Fibroblast of lung (primary cell): ENCODE measurements around the gene ST6GAL1. TPM values are rescaled to one million over a fixed set of nuclear protein-coding genes. Genes with fewer than 3 reads are reported as not detected.
"Not testable (repeated sequence)": the region's sequence is repeated elsewhere in the genome, so short reads cannot be mapped to it uniquely, and the experiment has no call there.

Experiments
- DNase-seq, 2 donors: peaks; one replicate each; pipeline versions ENCODE4 v3.0.0 to v3.0.0-alpha.2; 2010; ENCODE audit warnings: low read depth in 2 of 2
- H2AFZ ChIP-seq: 2 replicates; pipeline ENCODE4 v1.5.1; 2012; ENCODE audit warnings: low read length, control low read depth, inconsistent platforms
- H3K27ac ChIP-seq: 2 replicates; pipeline ENCODE4 v1.5.1; 2011; ENCODE audit warnings: low read length, control low read depth; ENCODE audit not compliant: insufficient read depth
- H3K27me3 ChIP-seq: 2 replicates; pipeline ENCODE4 v1.5.1; 2011; ENCODE audit warnings: mild to moderate bottlenecking, low read length; ENCODE audit not compliant: control insufficient read depth, insufficient read depth
- H3K36me3 ChIP-seq: 2 replicates; pipeline ENCODE4 v1.5.1; 2011; ENCODE audit warnings: low read length; ENCODE audit not compliant: control insufficient read depth, insufficient read depth
- H3K4me1 ChIP-seq: 2 replicates; pipeline ENCODE4 v1.5.1; 2011; ENCODE audit warnings: low read length; ENCODE audit not compliant: control insufficient read depth, insufficient read depth; ENCODE audit errors: extremely low read depth
- H3K4me2 ChIP-seq: 2 replicates; pipeline ENCODE4 v1.5.1; 2011; ENCODE audit warnings: low read length, control low read depth; ENCODE audit not compliant: insufficient read depth; ENCODE audit errors: extremely low read depth
- H3K4me3 ChIP-seq, 4 experiments: fragments of 200-600 bp in 1 of 4; sonication (generic) in 1 of 4; replicated peaks in 1 of 4; 2 replicates each; pipeline ENCODE4 v1.5.1; 2011 to 2016; ENCODE audit warnings: low read length in 4 of 4, low read depth in 3 of 4, mild to moderate bottlenecking in 3 of 4, control low read depth in 2 of 4, inconsistent platforms in 1 of 4, mixed read lengths in 1 of 4; ENCODE audit not compliant: insufficient read depth in 1 of 4; ENCODE audit errors: control extremely low read depth in 1 of 4
- H3K79me2 ChIP-seq: 2 replicates; pipeline ENCODE4 v1.5.1; 2012; ENCODE audit warnings: mild to moderate bottlenecking, low read length, inconsistent platforms; ENCODE audit not compliant: control insufficient read depth, insufficient read depth
- H3K9ac ChIP-seq: 2 replicates; pipeline ENCODE4 v1.5.1; 2011; ENCODE audit warnings: mild to moderate bottlenecking, low read length, control low read depth; ENCODE audit not compliant: insufficient read depth
- H3K9me3 ChIP-seq: 2 replicates; pipeline ENCODE4 v1.5.1; 2012; ENCODE audit warnings: low read depth, low read length; ENCODE audit not compliant: control insufficient read depth, insufficient read depth
- H4K20me1 ChIP-seq: 2 replicates; pipeline ENCODE4 v1.5.1; 2011; ENCODE audit warnings: low read length; ENCODE audit not compliant: control insufficient read depth, insufficient read depth; ENCODE audit errors: extremely low read depth
- EZH2 ChIP-seq: IDR thresholded peaks from 2 replicates; pipeline ENCODE4 v1.5.1; 2012; ENCODE audit warnings: low read length, control low read depth, mild to moderate bottlenecking; ENCODE audit errors: missing control alignments
- polyA plus RNA-seq, 2 donors: library from polyadenylated mRNA; depleted of rRNA in 1 of 2; stranded (reverse) in 1 of 2; unstranded in 1 of 2; fragments of >200 nt; gene quantifications; 2 replicates each; pipeline ENCODE4 v1.2.1, GENCODE V29; 2011 to 2012; ENCODE audit warnings: missing spikeins in 1 of 2
- total RNA-seq: library from RNA; depleted of rRNA; stranded (reverse); fragments of >200 nt; gene quantifications from 2 replicates; pipeline ENCODE4 v1.2.1, GENCODE V29; 2014
- TF ChIP-seq, protein P1 (sequence below), 2 donors: IDR thresholded peaks in 1 of 2; conservative IDR thresholded peaks in 1 of 2; 1 replicate in 1 of 2; 2 replicates in 1 of 2; pipeline ENCODE4 v1.5.1; 2011 to 2012; ENCODE audit warnings: low read length in 2 of 2, control low read depth in 1 of 2, inconsistent platforms in 1 of 2, low read depth in 1 of 2, mild to moderate bottlenecking in 1 of 2

Gene ST6GAL1
- total and polyA plus RNA-seq, 2 donors (not counting 1 experiment from before 2014, with no cell fraction given), result 0.83 to 1.00 TPM

GRCh38 chr3:187022403-187023029 is 92.2 kb downstream of the ST6GAL1 start:
- Histone ChIP-seq H3K36me3 (no peaks in the 10 kb centered on the region), H3K4me3 (no peak overlapping the region), H3K27ac (no peak overlapping the region), H3K27me3 (no peaks in the 10 kb centered on the region), H4K20me1 (no peaks in the 10 kb centered on the region), H3K9me3 (no peaks in the 10 kb centered on the region), H3K4me2 (no peak overlapping the region), H3K4me1 (no peaks in the 10 kb centered on the region), H3K79me2 (no peaks in the 10 kb centered on the region), H3K9ac (no peak overlapping the region), H2AFZ (no peak overlapping the region)
- TF ChIP-seq EZH2, result no peak
- DNase-seq, result no peak

- H3K36me3 ChIP-seq, H3K4me3 ChIP-seq, H3K27ac ChIP-seq, H3K27me3 ChIP-seq, H2AFZ ChIP-seq, H3K4me2 ChIP-seq, H3K79me2 ChIP-seq, H3K9me3 ChIP-seq, H4K20me1 ChIP-seq, H3K9ac ChIP-seq, DNase-seq, H3K4me1 ChIP-seq: not testable (repeated sequence)
Observed at GRCh38 chr3:187023340-187023739, 93.0 kb downstream of the ST6GAL1 start.

DNA sequence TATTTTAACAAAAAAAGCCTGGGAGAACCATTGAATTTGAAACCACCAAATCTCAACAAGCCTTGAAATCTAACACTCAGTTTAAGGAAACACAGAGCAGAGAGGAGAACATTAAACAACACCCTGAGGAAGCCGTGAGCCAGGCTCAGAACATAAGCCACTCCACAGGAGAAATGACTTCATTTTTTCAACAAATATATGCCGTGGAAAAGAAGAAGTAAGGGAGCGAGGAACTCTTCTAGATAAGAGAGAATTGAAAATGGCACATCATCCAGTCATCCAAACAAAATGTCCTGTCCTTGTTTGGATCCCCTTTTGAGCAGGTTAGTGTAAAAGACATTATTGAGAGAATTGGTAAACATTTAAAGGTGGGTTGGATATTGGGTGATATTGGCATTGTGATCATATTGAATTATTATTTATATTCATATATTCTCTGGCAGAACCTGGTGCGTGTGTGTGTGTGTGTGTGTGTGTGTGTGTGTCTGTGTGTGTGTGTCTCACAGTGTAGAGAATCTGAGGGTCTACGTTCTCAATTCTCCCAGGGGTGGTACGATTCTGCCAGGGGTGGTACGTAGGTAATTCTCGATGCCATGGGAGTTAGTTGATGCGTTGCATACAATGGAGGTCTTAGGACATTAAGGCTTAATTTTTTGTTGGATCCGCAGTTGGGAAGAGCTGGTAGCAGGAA is 94.4 kb downstream of the ST6GAL1 start:
- Histone ChIP-seq H3K4me3 (no peak overlapping the region), H3K4me2 (no peak overlapping the region), H3K9me3 (no peaks in the 10 kb centered on the region), H3K79me2 (no peaks in the 10 kb centered on the region), H3K9ac (no peak overlapping the region), H3K27ac (no peak overlapping the region), H3K36me3 (no peaks in the 10 kb centered on the region), H3K27me3 (no peaks in the 10 kb centered on the region), H4K20me1 (no peaks in the 10 kb centered on the region), H2AFZ (no peak overlapping the region), H3K4me1 (no peaks in the 10 kb centered on the region)
- DNase-seq, result no peak
- TF ChIP-seq, protein P1, sequence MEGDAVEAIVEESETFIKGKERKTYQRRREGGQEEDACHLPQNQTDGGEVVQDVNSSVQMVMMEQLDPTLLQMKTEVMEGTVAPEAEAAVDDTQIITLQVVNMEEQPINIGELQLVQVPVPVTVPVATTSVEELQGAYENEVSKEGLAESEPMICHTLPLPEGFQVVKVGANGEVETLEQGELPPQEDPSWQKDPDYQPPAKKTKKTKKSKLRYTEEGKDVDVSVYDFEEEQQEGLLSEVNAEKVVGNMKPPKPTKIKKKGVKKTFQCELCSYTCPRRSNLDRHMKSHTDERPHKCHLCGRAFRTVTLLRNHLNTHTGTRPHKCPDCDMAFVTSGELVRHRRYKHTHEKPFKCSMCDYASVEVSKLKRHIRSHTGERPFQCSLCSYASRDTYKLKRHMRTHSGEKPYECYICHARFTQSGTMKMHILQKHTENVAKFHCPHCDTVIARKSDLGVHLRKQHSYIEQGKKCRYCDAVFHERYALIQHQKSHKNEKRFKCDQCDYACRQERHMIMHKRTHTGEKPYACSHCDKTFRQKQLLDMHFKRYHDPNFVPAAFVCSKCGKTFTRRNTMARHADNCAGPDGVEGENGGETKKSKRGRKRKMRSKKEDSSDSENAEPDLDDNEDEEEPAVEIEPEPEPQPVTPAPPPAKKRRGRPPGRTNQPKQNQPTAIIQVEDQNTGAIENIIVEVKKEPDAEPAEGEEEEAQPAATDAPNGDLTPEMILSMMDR (conservative IDR thresholded peaks at IDR 0.05 in 1 of 2, IDR thresholded peaks at IDR 0.05 in 1 of 2; ENCODE audit: low read depth in 1 of 2, low read length in 2 of 2), result no peak
- no peak for TF ChIP-seq EZH2

GRCh38 chr3:187025254-187025655 is 94.9 kb downstream of the ST6GAL1 start:
- Histone ChIP-seq H2AFZ (no peak overlapping the region), H4K20me1 (no peaks in the 10 kb centered on the region), H3K27me3 (no peaks in the 10 kb centered on the region), H3K4me2 (no peak overlapping the region), H3K9me3 (no peaks in the 10 kb centered on the region), H3K36me3 (no peaks in the 10 kb centered on the region), H3K79me2 (no peaks in the 10 kb centered on the region), H3K9ac (no peak overlapping the region), H3K4me1 (no peaks in the 10 kb centered on the region), H3K27ac (no peak overlapping the region), H3K4me3 (no peak overlapping the region)
- no peak for DNase-seq
- TF ChIP-seq, protein P1 (conservative IDR thresholded peaks at IDR 0.05 in 1 of 2, IDR thresholded peaks at IDR 0.05 in 1 of 2; ENCODE audit: low read depth in 1 of 2, low read length in 2 of 2), result no peak
- no peak for TF ChIP-seq EZH2
